GM13976 (cell line): ENCODE results near the gene STOM.

Experiments
- DNase-seq: peaks from one replicate; pipeline ENCODE4 v3.0.0; 2012; ENCODE audit warnings: low spot score
- in situ Hi-C: fragments of 300-500 bp; cut with MboI; formaldehyde crosslinking; loops from one replicate; pipeline ENCODE4 v1.12.0; 2022; ENCODE audit warnings: low sequenced_read_pairs, mixed read lengths, inconsistent platforms; ENCODE audit not compliant: unreplicated experiment
- TF ChIP-seq, protein P1 (sequence below): IDR thresholded peaks from 2 replicates; pipeline ENCODE4 v1.5.1; 2012; ENCODE audit warnings: borderline replicate concordance, mild to moderate bottlenecking; ENCODE audit not compliant: insufficient read depth; ENCODE audit errors: extremely low read depth, missing control alignments, control extremely low read depth

Gene STOM

DNA sequence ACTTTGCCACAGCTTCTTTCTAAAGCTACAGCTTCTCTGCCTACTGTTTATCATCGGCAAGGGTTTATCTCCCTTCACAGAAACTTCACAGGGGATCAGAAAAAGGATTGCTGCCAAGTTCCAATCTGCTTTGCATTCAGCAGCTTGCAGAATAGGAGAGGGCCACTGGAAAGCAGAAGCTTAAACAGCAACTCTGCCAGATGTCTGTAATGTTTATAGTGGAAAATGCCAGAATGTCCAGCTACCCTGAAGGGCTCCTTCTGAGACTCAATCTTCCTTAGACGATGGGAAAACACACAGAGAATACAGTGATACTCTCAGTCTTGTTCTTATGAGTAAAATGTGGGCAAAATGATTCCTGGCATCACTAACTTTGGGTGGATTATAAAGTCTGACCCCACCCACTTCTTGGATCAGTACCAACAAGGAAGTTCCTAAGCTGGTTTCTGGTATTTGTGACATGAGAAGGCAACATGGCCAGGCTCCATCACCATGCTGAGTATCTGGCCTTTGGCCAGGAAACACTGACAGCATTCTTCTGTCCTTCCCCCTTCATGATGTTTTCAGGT, 19.0 kb downstream of the STOM start:
- no peak for DNase-seq
- in situ Hi-C loops = no loop called here
- TF ChIP-seq, protein P1, sequence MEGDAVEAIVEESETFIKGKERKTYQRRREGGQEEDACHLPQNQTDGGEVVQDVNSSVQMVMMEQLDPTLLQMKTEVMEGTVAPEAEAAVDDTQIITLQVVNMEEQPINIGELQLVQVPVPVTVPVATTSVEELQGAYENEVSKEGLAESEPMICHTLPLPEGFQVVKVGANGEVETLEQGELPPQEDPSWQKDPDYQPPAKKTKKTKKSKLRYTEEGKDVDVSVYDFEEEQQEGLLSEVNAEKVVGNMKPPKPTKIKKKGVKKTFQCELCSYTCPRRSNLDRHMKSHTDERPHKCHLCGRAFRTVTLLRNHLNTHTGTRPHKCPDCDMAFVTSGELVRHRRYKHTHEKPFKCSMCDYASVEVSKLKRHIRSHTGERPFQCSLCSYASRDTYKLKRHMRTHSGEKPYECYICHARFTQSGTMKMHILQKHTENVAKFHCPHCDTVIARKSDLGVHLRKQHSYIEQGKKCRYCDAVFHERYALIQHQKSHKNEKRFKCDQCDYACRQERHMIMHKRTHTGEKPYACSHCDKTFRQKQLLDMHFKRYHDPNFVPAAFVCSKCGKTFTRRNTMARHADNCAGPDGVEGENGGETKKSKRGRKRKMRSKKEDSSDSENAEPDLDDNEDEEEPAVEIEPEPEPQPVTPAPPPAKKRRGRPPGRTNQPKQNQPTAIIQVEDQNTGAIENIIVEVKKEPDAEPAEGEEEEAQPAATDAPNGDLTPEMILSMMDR = no peak

GRCh38 chr9:121350036-121350435, 20.0 kb downstream of the STOM start:
- DNase-seq = no peak
- TF ChIP-seq, protein P1 = no peak
- in situ Hi-C loops = no loop called here

- DNase-seq = no peak
- in situ Hi-C loops = no loop called here
- TF ChIP-seq, protein P1 = no peak
Observed at GRCh38 chr9:121349009-121349408, 21.0 kb downstream of the STOM start.

DNA sequence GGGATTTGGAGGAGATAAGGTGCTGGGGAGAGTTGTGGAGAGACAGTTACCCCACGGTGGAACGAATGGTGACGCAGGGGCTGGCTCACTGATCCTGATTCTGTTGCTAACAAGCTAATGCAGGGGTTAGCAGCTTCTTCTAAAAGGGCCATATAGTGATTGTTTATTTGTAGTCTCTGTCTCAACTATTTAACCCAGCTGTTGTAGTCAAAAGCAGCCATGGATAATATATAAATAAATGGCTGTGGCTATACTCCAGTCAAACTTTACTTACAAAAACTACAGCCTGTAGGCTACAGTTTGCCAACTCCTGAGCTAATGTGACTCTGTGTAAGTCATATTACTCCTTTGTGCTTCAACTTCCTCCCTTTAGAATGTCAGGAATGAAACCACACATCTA, 21.8 kb downstream of the STOM start:
- TF ChIP-seq, protein P1 = no peak
- DNase-seq = no peak
- in situ Hi-C loops = no loop called here

GRCh38 chr9:121345070-121345469, 25.0 kb downstream of the STOM start:
- in situ Hi-C loops = no loop called here
- DNase-seq = no peak
- TF ChIP-seq, protein P1 = no peak

DNA sequence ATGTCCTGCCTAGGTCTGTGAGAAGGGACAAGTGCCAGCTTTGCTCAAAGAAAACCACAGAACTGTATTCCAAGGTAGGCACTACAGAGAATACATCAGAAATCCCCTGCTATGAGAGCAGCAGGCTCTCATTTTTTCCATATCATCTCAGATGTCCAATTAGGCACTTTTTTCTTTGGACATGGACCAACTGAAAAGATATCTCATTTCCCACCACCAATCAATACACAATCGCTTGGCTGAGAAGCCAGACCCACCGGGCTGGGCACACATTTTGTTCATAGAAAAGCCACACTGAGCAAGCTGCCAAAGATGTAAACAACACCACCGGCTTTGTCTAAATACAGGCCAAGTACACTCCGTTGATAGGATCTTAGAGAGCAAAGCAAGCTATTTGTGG, 25.9 kb downstream of the STOM start:
- TF ChIP-seq, protein P1 = no peak
- in situ Hi-C loops = no loop called here
- DNase-seq = no peak

- peak; percentile 70 for DNase-seq
- in situ Hi-C loops = no loop called here
- TF ChIP-seq, protein P1 = no peak
Observed at GRCh38 chr9:121340676-121341392, 29.2 kb downstream of the STOM start.
